Hematopoietic multipotent progenitor cell (in vitro differentiated cells): ENCODE measurements around the gene ACSM5. TPM values are rescaled to one million over a fixed set of nuclear protein-coding genes. Genes with fewer than 3 reads are reported as not detected.
"Not testable (repeated sequence)": the region's sequence is repeated elsewhere in the genome, so short reads cannot be mapped to it uniquely, and the experiment has no call there.

Experiments used
- DNase-seq, 3 donors: peaks; one replicate each; pipeline ENCODE4 v3.0.0-alpha.2; 2011 to 2015; ENCODE audit warnings: low read depth in 2 of 3, low spot score in 2 of 3
- total RNA-seq: library from RNA; depleted of rRNA; stranded (reverse); fragments of >200 nt; gene quantifications from one replicate; pipeline ENCODE4 v1.2.3, GENCODE V29; 2012

ACSM5 gene
- total RNA-seq, 1 donor = not detected

GRCh38 chr16:20446652-20447393, 37.5 kb downstream of the ACSM5 start:
- DNase-seq = not testable (repeated sequence)

- DNase-seq = not testable (repeated sequence)
These were observed 42.0 kb downstream of the ACSM5 start, which contains the start of gene ACSM2A for GRCh38 chr16:20451364-20451763. ACSM2A (plus strand) TSS chr16:20451521; CDS start chr16:20460115, 8,594 bp downstream.

GRCh38 chr16:20453633-20454032, 44.3 kb downstream of the ACSM5 start:
- DNase-seq = not testable (repeated sequence)

- not testable (repeated sequence) for DNase-seq
These were observed 49.9 kb downstream of the ACSM5 start for GRCh38 chr16:20459227-20459626.

- not testable (repeated sequence) for DNase-seq
These were observed 51.0 kb downstream of the ACSM5 start for GRCh38 chr16:20460313-20460712.

GRCh38 chr16:20468954-20469353, 59.6 kb downstream of the ACSM5 start:
- not testable (repeated sequence) for DNase-seq

GRCh38 chr16:20469930-20470329, 60.6 kb downstream of the ACSM5 start:
- not testable (repeated sequence) for DNase-seq

- DNase-seq = not testable (repeated sequence)
These were observed 61.4 kb downstream of the ACSM5 start for GRCh38 chr16:20470732-20471131.

- not testable (repeated sequence) for DNase-seq
These were observed 67.9 kb downstream of the ACSM5 start for GRCh38 chr16:20477188-20477744.

- not testable (repeated sequence) for DNase-seq
These were observed 74.7 kb downstream of the ACSM5 start for GRCh38 chr16:20483989-20484388.

- DNase-seq = no peak
These were observed 75.4 kb downstream of the ACSM5 start for GRCh38 chr16:20484726-20485125.

- DNase-seq = no peak
These were observed 76.1 kb downstream of the ACSM5 start for GRCh38 chr16:20485408-20485807.

Other genes starting within 250 kb of the ACSM5 start
- gene GP2, start 82.0 kb upstream of the ACSM5 start, total RNA-seq = not detected
- not detected for gene UMOD, start 56.8 kb upstream of the ACSM5 start, total RNA-seq
- not detected for gene PDILT, start 4.8 kb upstream of the ACSM5 start, total RNA-seq
- not detected for gene ACSM2A, start 42.0 kb downstream of the ACSM5 start, total RNA-seq
- not detected for gene ACSM2B, start 166.8 kb downstream of the ACSM5 start, total RNA-seq